IPS DF 19.7 (cell line): ENCODE results near the gene SPPL3.
"Not testable (repeated sequence)": the region's sequence is repeated elsewhere in the genome, so short reads cannot be mapped to it uniquely, and the experiment has no call there.

Source experiments
- DNase-seq: peaks from one replicate; pipeline ENCODE4 v3.0.0-alpha.2; 2013; ENCODE audit warnings: low read depth, low spot score

The SPPL3 gene

GRCh38 chr12:120920178-120920577 lies 16.0 kb upstream of the SPPL3 start:
- no peak for DNase-seq

GRCh38 chr12:120917748-120918147 lies 13.6 kb upstream of the SPPL3 start:
- DNase-seq = no peak

- no peak for DNase-seq
These were observed 12.4 kb upstream of the SPPL3 start for GRCh38 chr12:120916561-120916960.

- no peak for DNase-seq
These were observed 10.6 kb upstream of the SPPL3 start for GRCh38 chr12:120914794-120915193.

GRCh38 chr12:120909633-120910298 lies 5.6 kb upstream of the SPPL3 start:
- DNase-seq = no peak

- DNase-seq = no peak
These were observed 1.8 kb upstream of the SPPL3 start for GRCh38 chr12:120905856-120906384.

- no peak for DNase-seq
These were observed 554 bp downstream of the SPPL3 start for GRCh38 chr12:120903412-120904196.

- no peak for DNase-seq
These were observed 1.2 kb downstream of the SPPL3 start for GRCh38 chr12:120902846-120903411.

GRCh38 chr12:120901818-120902217 lies 2.3 kb downstream of the SPPL3 start:
- no peak for DNase-seq

- DNase-seq = not testable (repeated sequence)
These were observed 3.1 kb downstream of the SPPL3 start for GRCh38 chr12:120901101-120901500.

- no peak for DNase-seq
These were observed 8.6 kb downstream of the SPPL3 start for GRCh38 chr12:120895532-120895931.

- DNase-seq = no peak
These were observed 11.9 kb downstream of the SPPL3 start for GRCh38 chr12:120892265-120892664.

GRCh38 chr12:120890963-120891362 lies 13.2 kb downstream of the SPPL3 start:
- no peak for DNase-seq

GRCh38 chr12:120887253-120888043 lies 16.7 kb downstream of the SPPL3 start:
- DNase-seq = no peak

- no peak for DNase-seq
These were observed 17.7 kb downstream of the SPPL3 start for GRCh38 chr12:120886199-120887018.

GRCh38 chr12:120885521-120885920 lies 18.6 kb downstream of the SPPL3 start:
- DNase-seq = no peak

GRCh38 chr12:120884644-120885043 lies 19.5 kb downstream of the SPPL3 start:
- no peak for DNase-seq

- DNase-seq = no peak
These were observed 22.1 kb downstream of the SPPL3 start for GRCh38 chr12:120882055-120882555.

GRCh38 chr12:120879718-120880300 lies 24.3 kb downstream of the SPPL3 start:
- DNase-seq = no peak

- no peak for DNase-seq
These were observed 25.1 kb downstream of the SPPL3 start for GRCh38 chr12:120879102-120879501.
